ENCODE measurements around the gene CDK5. TPM values are rescaled to one million over a fixed set of nuclear protein-coding genes. Genes with fewer than 3 reads are reported as not detected.

Gene CDK5
- polyA plus RNA-seq, 2 of the 4 experiments (the other 2 are of a cell fraction): 29.6 to 51.0 TPM

GRCh38 chr7:151056283-151056665 is 1.4 kb downstream of the CDK5 start:
- no peak for FAIRE-seq
- CTCF ChIA-PET: interaction anchor here (1.7 kb wide), 1 partner anchor 28 kb away, joined by 3 read pairs; the partner anchor contains the start of gene ABCB8
- Histone ChIP-seq H3K27ac (no peak overlapping the region), H3K4me2 (peak overlapping the region; percentile 88), H3K4me1 (peaks cover 16% of the 10 kb centered on the region), H3K4me3 (no peak overlapping the region), H3K9me3 (no peaks in the 10 kb centered on the region)
- ATAC-seq: no peak
- DNase-seq (ENCODE audit: low read depth in 1 of 2, low spot score in 1 of 2): no peak
- TF ChIP-seq, protein P1, sequence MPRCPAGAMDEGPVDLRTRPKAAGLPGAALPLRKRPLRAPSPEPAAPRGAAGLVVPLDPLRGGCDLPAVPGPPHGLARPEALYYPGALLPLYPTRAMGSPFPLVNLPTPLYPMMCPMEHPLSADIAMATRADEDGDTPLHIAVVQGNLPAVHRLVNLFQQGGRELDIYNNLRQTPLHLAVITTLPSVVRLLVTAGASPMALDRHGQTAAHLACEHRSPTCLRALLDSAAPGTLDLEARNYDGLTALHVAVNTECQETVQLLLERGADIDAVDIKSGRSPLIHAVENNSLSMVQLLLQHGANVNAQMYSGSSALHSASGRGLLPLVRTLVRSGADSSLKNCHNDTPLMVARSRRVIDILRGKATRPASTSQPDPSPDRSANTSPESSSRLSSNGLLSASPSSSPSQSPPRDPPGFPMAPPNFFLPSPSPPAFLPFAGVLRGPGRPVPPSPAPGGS (IDR thresholded peaks at IDR 0.05): no peak
- TF ChIP-seq ATOH8 (CRISPR knock-in tag; IDR thresholded peaks at IDR 0.05; ENCODE audit: low read depth) (no peak), NFE2L2 (conservative IDR thresholded peaks at IDR 0.05; ENCODE audit: low read length) (no peak), TFCP2L1 (CRISPR knock-in tag; IDR thresholded peaks at IDR 0.05) (no peak), EHF (CRISPR knock-in tag; IDR thresholded peaks at IDR 0.05) (no peak), FOSB (CRISPR knock-in tag; IDR thresholded peaks at IDR 0.05) (no peak), MAFK (IDR thresholded peaks at IDR 0.05; ENCODE audit: partially characterized antibody) (no peak)
- TF ChIP-seq, protein P2, sequence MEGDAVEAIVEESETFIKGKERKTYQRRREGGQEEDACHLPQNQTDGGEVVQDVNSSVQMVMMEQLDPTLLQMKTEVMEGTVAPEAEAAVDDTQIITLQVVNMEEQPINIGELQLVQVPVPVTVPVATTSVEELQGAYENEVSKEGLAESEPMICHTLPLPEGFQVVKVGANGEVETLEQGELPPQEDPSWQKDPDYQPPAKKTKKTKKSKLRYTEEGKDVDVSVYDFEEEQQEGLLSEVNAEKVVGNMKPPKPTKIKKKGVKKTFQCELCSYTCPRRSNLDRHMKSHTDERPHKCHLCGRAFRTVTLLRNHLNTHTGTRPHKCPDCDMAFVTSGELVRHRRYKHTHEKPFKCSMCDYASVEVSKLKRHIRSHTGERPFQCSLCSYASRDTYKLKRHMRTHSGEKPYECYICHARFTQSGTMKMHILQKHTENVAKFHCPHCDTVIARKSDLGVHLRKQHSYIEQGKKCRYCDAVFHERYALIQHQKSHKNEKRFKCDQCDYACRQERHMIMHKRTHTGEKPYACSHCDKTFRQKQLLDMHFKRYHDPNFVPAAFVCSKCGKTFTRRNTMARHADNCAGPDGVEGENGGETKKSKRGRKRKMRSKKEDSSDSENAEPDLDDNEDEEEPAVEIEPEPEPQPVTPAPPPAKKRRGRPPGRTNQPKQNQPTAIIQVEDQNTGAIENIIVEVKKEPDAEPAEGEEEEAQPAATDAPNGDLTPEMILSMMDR (IDR thresholded peaks at IDR 0.05): no peak
- POLR2A ChIA-PET: no interaction called here
- WGBS (ENCODE audit: missing lambda C conversion rate): 74% methylated on average over 6 of the region's 6 CpGs

GRCh38 chr7:151053751-151054150 is 3.9 kb downstream of the CDK5 start:
- no peak for ATAC-seq
- WGBS (ENCODE audit: missing lambda C conversion rate): 76% methylated on average over 8 of the region's 8 CpGs

DNA sequence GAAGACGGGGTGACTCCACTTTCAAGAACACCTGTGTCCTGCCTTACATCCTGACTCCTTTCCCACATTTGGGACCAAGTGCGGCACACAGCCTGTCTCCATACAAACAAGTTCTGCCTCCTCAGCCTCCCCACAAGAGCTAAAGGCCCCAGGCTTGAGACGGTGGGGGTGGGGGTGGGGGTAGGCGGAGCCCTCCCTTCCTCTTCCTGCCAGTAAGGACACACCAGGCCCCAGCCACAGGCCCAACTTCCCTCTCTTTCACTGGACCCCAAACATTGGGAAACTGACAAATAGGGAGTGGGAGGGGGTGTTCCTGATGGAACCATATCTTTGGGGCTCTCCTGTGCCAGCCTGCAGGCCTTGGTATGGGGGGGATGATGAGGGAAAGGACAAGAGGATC is 4.6 kb downstream of the CDK5 start:
- ATAC-seq (no peak), DNase-seq (ENCODE audit: low read depth in 1 of 2, low spot score in 1 of 2) (no peak), FAIRE-seq (no peak)
- CTCF ChIA-PET: interaction anchor here (0.9 to 1.5 kb wide), 3 partner anchors 10 to 24 kb away, joined by 3 to 8 read pairs (median 5); partner anchors contain the start of gene ABCB8
- peaks cover 7% of the 10 kb centered on the region; the same call in 1 of the 3 replicates for H3K4me1 ChIP-seq
- H3K4me2 ChIP-seq: no peak overlapping the region
- no peak for TF ChIP-seq RAD21 (conservative IDR thresholded peaks at IDR 0.05 in 1 of 2, IDR thresholded peaks at IDR 0.05 in 1 of 2)
- no peak for TF ChIP-seq NPAS2 (CRISPR knock-in tag; IDR thresholded peaks at IDR 0.05; ENCODE audit: borderline replicate concordance)
- TF ChIP-seq NFE2L2 (conservative IDR thresholded peaks at IDR 0.05; ENCODE audit: low read length): no peak
- TF ChIP-seq, protein P3, sequence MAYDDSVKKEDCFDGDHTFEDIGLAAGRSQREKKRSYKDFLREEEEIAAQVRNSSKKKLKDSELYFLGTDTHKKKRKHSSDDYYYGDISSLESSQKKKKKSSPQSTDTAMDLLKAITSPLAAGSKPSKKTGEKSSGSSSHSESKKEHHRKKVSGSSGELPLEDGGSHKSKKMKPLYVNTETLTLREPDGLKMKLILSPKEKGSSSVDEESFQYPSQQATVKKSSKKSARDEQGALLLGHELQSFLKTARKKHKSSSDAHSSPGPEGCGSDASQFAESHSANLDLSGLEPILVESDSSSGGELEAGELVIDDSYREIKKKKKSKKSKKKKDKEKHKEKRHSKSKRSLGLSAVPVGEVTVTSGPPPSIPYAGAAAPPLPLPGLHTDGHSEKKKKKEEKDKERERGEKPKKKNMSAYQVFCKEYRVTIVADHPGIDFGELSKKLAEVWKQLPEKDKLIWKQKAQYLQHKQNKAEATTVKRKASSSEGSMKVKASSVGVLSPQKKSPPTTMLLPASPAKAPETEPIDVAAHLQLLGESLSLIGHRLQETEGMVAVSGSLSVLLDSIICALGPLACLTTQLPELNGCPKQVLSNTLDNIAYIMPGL (CRISPR knock-in tag; IDR thresholded peaks at IDR 0.05; ENCODE audit: borderline replicate concordance): no peak
- WGBS (ENCODE audit: missing lambda C conversion rate): 74% methylated on average over 4 of the region's 4 CpGs
- no peak overlapping the region for H3K27ac ChIP-seq
- POLR2A ChIA-PET: no interaction called here
- no peaks in the 10 kb centered on the region for H3K9me3 ChIP-seq
- H3K4me3 ChIP-seq: no peak overlapping the region

More at GRCh38 chr7:151053751-151054150, 3.9 kb downstream of the CDK5 start:
- Histone ChIP-seq H3K9me3 (no peaks in the 10 kb centered on the region), H3K4me2 (no peak overlapping the region), H3K4me3 (no peak overlapping the region), H3K4me1 (peaks cover 11% of the 10 kb centered on the region), H3K27ac (no peak overlapping the region)
- FAIRE-seq (no peak), DNase-seq (ENCODE audit: low read depth in 1 of 2, low spot score in 1 of 2) (no peak)
- TF ChIP-seq HOXB13 (CRISPR knock-in tag; IDR thresholded peaks at IDR 0.05; ENCODE audit: low read depth) (no peak), JUN (IDR thresholded peaks at IDR 0.05) (no peak), GATA3 (IDR thresholded peaks at IDR 0.05; ENCODE audit: borderline replicate concordance) (no peak), RARB (CRISPR knock-in tag; IDR thresholded peaks at IDR 0.05) (no peak), NFE2L2 (conservative IDR thresholded peaks at IDR 0.05; ENCODE audit: low read length) (no peak)
- TF ChIP-seq, protein P3 (CRISPR knock-in tag; IDR thresholded peaks at IDR 0.05; ENCODE audit: borderline replicate concordance): no peak
- POLR2A ChIA-PET: no interaction called here
- CTCF ChIA-PET: interaction anchor here (0.9 kb wide), 1 partner anchor 58 kb away, joined by 3 read pairs; no protein-coding TSS in a partner anchor

All from A549 (cell line).